SU-DHL-6 (cell line): Measurements from ENCODE around the gene SRBD1.

Source experiments
- EZH2phosphoT487 ChIP-seq: fragments of 200-600 bp; sonication (generic), shearing (Covaris generic); conservative IDR thresholded peaks from 2 replicates; pipeline ENCODE4 v1.6.1; 2018; ENCODE audit warnings: mild to moderate bottlenecking, antibody characterized with exemption, low read length, moderate library complexity, mixed read lengths
- TF ChIP-seq, protein P1 (sequence below): fragments of 200-600 bp; sonication (generic); IDR thresholded peaks from one replicate; pipeline ENCODE4 v1.5.1; 2017; ENCODE audit warnings: antibody characterized with exemption, mild to moderate bottlenecking, low read length, moderate library complexity; ENCODE audit not compliant: insufficient read depth, poor library complexity, severe bottlenecking

DNA sequence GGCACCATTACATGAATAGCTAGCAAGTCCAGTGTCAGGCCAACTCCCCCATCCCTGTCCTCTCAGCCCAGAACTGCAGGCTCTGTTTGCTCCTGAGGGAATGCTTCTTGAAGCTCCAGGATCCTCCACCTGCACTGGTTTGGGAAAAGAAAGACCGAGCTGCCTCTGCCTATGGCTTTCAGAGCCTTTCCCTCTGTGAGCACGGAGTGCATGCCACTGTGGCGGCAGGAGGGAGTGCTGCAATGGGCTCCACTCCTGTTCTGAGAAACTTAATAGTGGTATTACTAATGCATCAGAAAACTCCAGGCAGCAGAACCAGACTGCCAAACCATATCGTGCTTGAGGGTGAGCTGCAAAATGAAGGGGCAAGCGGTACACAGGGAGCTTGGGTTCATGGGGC is 271.8 kb downstream of the SRBD1 start:
- TF ChIP-seq, protein P1, sequence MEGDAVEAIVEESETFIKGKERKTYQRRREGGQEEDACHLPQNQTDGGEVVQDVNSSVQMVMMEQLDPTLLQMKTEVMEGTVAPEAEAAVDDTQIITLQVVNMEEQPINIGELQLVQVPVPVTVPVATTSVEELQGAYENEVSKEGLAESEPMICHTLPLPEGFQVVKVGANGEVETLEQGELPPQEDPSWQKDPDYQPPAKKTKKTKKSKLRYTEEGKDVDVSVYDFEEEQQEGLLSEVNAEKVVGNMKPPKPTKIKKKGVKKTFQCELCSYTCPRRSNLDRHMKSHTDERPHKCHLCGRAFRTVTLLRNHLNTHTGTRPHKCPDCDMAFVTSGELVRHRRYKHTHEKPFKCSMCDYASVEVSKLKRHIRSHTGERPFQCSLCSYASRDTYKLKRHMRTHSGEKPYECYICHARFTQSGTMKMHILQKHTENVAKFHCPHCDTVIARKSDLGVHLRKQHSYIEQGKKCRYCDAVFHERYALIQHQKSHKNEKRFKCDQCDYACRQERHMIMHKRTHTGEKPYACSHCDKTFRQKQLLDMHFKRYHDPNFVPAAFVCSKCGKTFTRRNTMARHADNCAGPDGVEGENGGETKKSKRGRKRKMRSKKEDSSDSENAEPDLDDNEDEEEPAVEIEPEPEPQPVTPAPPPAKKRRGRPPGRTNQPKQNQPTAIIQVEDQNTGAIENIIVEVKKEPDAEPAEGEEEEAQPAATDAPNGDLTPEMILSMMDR: no peak
- no peak for TF ChIP-seq EZH2phosphoT487
